ENCODE measurements around the gene OGFOD3.

GRCh38 chr17:82457929-82458178 lies 39.5 kb upstream of the OGFOD3 start:
- no peak for TF ChIP-seq POLR2A (IDR thresholded peaks at IDR 0.05)
- TF ChIP-seq CTCF (IDR thresholded peaks at IDR 0.05 in 4 of 5, conservative IDR thresholded peaks at IDR 0.05 in 1 of 5): no peak

Measured in gastrocnemius medialis (tissue), 4 donors.